ENCODE results near the gene VSIR. TPM values are rescaled to one million over a fixed set of nuclear protein-coding genes. Genes with fewer than 3 reads are reported as not detected.

VSIR gene
- total and polyA plus RNA-seq, 10 donors, result 34.5 to 512 (median 299) TPM

DNA sequence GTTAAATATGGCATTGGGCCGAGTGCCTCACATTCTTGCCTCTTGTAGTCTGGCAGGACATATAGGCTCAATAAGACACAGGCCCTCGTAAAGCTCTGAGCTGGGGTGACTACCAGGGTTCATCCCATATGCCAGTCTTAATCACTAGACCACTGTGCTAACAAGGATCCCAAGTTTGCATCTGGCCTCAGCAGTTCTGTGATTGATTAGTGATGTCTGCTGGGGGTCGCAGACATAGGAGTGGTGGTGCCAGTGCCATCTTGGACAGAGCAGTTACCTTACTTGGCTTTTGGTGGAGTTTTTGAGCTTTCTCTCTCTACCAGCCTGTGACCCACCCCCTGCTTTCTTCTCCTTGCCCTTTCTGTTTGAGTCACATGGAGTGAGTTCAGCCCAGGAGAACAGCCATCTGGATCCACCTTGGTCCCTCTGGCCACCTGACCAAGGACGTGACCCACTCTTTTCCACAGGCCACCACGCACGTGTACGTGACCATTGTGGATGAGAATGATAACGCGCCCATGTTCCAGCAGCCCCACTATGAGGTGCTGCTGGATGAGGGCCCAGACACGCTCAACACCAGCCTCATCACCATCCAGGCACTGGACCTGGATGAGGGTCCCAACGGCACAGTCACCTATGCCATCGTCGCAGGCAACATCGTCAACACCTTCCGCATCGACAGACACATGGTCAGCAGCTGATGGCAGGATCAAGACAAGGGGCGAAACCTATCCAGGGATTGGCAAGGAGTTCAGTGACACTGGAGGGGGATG lies 4.1 kb upstream of the VSIR start:
- Histone ChIP-seq H3K36me3 (no peaks in the 10 kb centered on the region), H3K27me3 (replicated peaks in 1 of 7) (no peaks in the 10 kb centered on the region), H3K9me3 (no peaks in the 10 kb centered on the region), H3K4me3 (peak overlapping the region in 1 of 8 donors; percentile 81), H3K4me1 (peaks cover 34 to 100% (median 66%) of the 10 kb centered on the region in 6 donors), H3K27ac (peak overlapping the region in 4 of 8 donors; percentile 95 to 98 (median 96))
- intact Hi-C loops (cut with DNase I; ENCODE audit: low total_unique reads), result no loop called here
- WGBS, 5 donors, result 91 to 98% (median 97%) methylated on average over 17 of the region's 17 CpGs
- peak; percentile 67 for DNase-seq
- TF ChIP-seq, protein P1, sequence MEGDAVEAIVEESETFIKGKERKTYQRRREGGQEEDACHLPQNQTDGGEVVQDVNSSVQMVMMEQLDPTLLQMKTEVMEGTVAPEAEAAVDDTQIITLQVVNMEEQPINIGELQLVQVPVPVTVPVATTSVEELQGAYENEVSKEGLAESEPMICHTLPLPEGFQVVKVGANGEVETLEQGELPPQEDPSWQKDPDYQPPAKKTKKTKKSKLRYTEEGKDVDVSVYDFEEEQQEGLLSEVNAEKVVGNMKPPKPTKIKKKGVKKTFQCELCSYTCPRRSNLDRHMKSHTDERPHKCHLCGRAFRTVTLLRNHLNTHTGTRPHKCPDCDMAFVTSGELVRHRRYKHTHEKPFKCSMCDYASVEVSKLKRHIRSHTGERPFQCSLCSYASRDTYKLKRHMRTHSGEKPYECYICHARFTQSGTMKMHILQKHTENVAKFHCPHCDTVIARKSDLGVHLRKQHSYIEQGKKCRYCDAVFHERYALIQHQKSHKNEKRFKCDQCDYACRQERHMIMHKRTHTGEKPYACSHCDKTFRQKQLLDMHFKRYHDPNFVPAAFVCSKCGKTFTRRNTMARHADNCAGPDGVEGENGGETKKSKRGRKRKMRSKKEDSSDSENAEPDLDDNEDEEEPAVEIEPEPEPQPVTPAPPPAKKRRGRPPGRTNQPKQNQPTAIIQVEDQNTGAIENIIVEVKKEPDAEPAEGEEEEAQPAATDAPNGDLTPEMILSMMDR (IDR thresholded peaks at IDR 0.05 in 8 of 11, conservative IDR thresholded peaks at IDR 0.05 in 3 of 11), result no peak
- TF ChIP-seq POLR2A (IDR thresholded peaks at IDR 0.05) (no peak), POLR2AphosphoS5 (IDR thresholded peaks at IDR 0.05) (no peak)

DNA sequence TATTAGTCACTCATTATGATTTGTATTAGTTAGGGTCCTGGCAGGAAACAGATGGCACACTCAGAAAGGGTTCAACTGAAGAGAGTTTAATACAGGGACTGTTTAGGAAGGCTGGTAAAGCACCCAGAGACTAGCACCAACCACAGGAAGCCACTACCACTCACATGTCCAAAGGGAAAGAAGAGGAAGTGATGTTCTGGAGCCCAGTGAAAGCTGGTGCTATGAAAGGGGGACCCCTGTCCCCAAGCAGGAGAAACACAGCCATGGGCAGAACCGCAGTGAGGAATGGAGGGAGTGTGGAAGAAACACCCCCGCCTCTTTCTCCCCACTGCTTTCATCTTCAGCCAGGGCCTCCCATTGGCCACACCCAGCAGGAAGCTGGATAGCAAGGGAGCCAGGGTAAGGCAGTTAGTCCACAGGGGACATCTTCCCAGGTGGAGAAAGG lies 3.2 kb upstream of the VSIR start:
- intact Hi-C loops (cut with DNase I; ENCODE audit: low total_unique reads), result no loop called here
- Histone ChIP-seq H3K4me1 (peaks cover 41 to 100% (median 68%) of the 10 kb centered on the region in 6 donors), H3K36me3 (peaks cover 0 to 4% (median 0%) of the 10 kb centered on the region in 6 donors), H3K27ac (peak overlapping the region; percentile 35 to 98 (median 95)), H3K27me3 (replicated peaks in 1 of 7) (no peaks in the 10 kb centered on the region), H3K4me3 (peak overlapping the region in 1 of 8 donors; percentile 81), H3K9me3 (no peaks in the 10 kb centered on the region)
- 34 to 68% (median 38%) methylated on average over 2 of the region's 2 CpGs for WGBS, 5 donors
- peak; percentile 61 for DNase-seq
- no peak for TF ChIP-seq POLR2A (IDR thresholded peaks at IDR 0.05)
- TF ChIP-seq, protein P1 (IDR thresholded peaks at IDR 0.05 in 8 of 11, conservative IDR thresholded peaks at IDR 0.05 in 3 of 11), result no peak
- TF ChIP-seq POLR2AphosphoS5 (IDR thresholded peaks at IDR 0.05), result no peak

DNA sequence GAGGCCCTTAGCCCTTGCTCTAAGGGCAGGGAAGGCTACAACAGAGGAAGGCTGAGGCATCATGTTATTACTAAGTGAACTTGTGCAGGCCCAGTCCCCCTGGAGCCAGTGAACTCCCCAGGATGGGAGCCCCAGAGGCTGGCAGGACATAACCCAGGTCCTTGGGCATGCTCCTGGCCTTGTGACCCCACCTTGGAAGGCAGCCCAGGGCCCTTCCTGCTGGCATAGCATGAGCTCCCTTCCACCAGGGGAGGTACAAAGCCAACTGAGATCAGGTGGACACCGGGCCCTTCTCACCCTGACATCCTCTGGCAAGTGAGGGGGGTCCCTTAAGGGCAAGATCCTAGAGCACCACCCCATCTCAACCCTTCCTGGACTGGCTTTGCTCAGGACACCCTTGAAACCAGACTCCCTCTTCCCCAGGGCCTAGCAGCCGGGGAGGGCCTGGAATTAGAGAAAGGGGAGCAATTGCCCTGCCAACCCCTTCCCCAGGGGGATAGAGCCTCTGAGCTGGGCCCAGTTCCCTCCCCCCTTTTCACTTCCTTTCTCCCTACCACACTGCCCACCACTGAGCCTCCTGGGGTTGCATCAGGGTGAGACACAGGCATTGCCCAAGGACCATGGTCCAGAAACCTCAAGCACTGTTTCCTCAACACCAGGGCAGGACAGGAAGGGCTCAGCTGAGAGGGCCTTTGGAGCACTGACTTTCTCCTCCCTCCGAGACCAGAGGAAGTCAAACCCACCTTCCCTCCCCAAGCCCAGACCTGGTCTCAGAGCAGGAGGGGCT lies 1.8 kb upstream of the VSIR start:
- H3K4me3 ChIP-seq, result peak overlapping the region in 4 of 8 donors; percentile 19 to 81 (median 78)
- intact Hi-C loops (cut with DNase I; ENCODE audit: low total_unique reads), result no loop called here
- H3K4me1 ChIP-seq, result peaks cover 53 to 100% (median 78%) of the 10 kb centered on the region in 6 donors
- WGBS, 5 donors, result 19 to 38% (median 32%) methylated on average over 2 to 3 of the region's 3 CpGs
- peaks cover 0 to 13% (median 0%) of the 10 kb centered on the region in 6 donors for H3K36me3 ChIP-seq
- peak; percentile 90 for DNase-seq
- H3K27me3 ChIP-seq (replicated peaks in 1 of 7), result no peaks in the 10 kb centered on the region
- TF ChIP-seq POLR2A (IDR thresholded peaks at IDR 0.05) (no peak), POLR2AphosphoS5 (IDR thresholded peaks at IDR 0.05) (peak; percentile 56 to 92 (median 71))
- peak overlapping the region; percentile 66 to 98 (median 95) for H3K27ac ChIP-seq
- H3K9me3 ChIP-seq, result no peaks in the 10 kb centered on the region

DNA sequence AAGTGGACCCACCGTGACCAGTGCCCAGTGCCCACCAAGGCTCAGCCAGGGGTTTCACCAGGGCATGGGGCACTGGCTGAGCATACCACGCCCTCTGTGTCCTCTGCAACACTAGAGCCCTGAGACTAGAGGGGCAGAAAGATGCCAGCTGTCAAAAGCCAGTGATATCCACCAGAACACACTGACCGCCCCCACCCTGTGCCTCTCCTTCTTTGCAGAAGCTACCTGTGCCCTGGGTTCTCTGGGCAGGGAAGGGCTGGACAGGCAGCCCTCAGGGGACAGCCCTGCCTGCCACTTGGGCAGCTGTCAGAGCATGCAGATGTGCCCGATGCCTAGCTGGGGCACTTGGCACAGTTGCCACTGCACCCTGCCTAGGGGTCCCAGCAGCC lies 494 bp downstream of the VSIR start:
- no peaks in the 10 kb centered on the region for H3K9me3 ChIP-seq
- WGBS, 5 donors, result 11 to 18% (median 13%) methylated on average over 3 to 4 of the region's 4 CpGs
- H3K27ac ChIP-seq, result peak overlapping the region; percentile 80 to 98 (median 95)
- intact Hi-C loops (cut with DNase I; ENCODE audit: low total_unique reads), result loop anchor here (2.0 kb wide), 1 partner anchor 46 kb away; no protein-coding TSS in a partner anchor
- TF ChIP-seq POLR2A (IDR thresholded peaks at IDR 0.05) (no peak), POLR2AphosphoS5 (IDR thresholded peaks at IDR 0.05) (no peak)
- TF ChIP-seq, protein P1 (IDR thresholded peaks at IDR 0.05 in 8 of 11, conservative IDR thresholded peaks at IDR 0.05 in 3 of 11), result no peak
- no peaks in the 10 kb centered on the region for H3K27me3 ChIP-seq (replicated peaks in 1 of 7)
- H3K36me3 ChIP-seq, result peaks cover 0 to 30% (median 0%) of the 10 kb centered on the region in 6 donors
- no peak for DNase-seq
- H3K4me1 ChIP-seq, result peaks cover 73 to 100% (median 92%) of the 10 kb centered on the region in 6 donors
- H3K4me3 ChIP-seq, result peak overlapping the region; percentile 45 to 82 (median 76)
